ENCODE results near the gene C17orf114.

C17orf114 gene

DNA sequence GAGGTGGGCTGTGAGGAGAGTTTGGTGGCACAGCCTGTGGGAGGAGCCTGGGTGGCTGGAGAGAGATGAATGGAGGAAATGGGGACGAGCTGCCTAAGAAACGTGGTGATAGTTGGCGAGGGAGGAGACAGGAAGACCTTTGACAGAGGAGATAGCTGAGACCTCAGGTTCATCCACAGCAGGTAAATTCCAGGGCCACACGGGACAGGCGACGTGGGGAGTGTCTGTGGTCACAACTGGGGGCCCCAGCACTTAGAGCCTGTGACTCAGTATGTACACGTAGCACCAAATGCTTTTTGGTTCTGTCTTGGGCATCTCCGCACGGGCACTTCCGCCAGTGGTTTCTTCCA is 38.7 kb upstream of the C17orf114 start:
- Histone ChIP-seq H3K9me3 (ENCODE audit: control insufficient read depth in 4 of 4, low read length in 3 of 4) (no peaks in the 10 kb centered on the region), H3K27me3 (ENCODE audit: control insufficient read depth in 4 of 4, insufficient read depth in 4 of 4, low read length in 3 of 4) (no peaks in the 10 kb centered on the region), H3K9ac (ENCODE audit: low read depth in 1 of 2, low read length in 2 of 2) (no peak overlapping the region), H3K4me1 (ENCODE audit: control insufficient read depth in 4 of 4, insufficient read depth in 4 of 4, low read length in 3 of 4) (peaks cover 0 to 14% (median 5%) of the 10 kb centered on the region in 4 donors), H3K36me3 (ENCODE audit: control insufficient read depth in 4 of 4, insufficient read depth in 3 of 4, low read depth in 1 of 4, low read length in 3 of 4) (no peaks in the 10 kb centered on the region), H3K27ac (ENCODE audit: low read depth in 1 of 2, low read length in 2 of 2) (no peak overlapping the region), H3K4me3 (ENCODE audit: low read depth in 1 of 3, low read length in 3 of 3) (no peak overlapping the region)
- TF ChIP-seq FOXA1 (IDR thresholded peaks at IDR 0.05) (no peak), ATF3 (IDR thresholded peaks at IDR 0.05) (no peak), FOXA2 (IDR thresholded peaks at IDR 0.05) (no peak), EGR1 (IDR thresholded peaks at IDR 0.05; ENCODE audit: low read depth in 2 of 2) (no peak), SP1 (IDR thresholded peaks at IDR 0.05) (no peak), HNF4A (conservative IDR thresholded peaks at IDR 0.05) (no peak), CTCF (IDR thresholded peaks at IDR 0.05; ENCODE audit: low read depth, low read length, missing input control) (no peak), JUND (IDR thresholded peaks at IDR 0.05) (no peak), RAD21 (IDR thresholded peaks at IDR 0.05) (no peak), HNF4G (IDR thresholded peaks at IDR 0.05) (no peak), TAF1 (conservative IDR thresholded peaks at IDR 0.05) (no peak), ZBTB33 (IDR thresholded peaks at IDR 0.05) (no peak), GABPA (IDR thresholded peaks at IDR 0.05 in 1 of 2, conservative IDR thresholded peaks at IDR 0.05 in 1 of 2) (no peak), YY1 (IDR thresholded peaks at IDR 0.05) (no peak), NR2F2 (IDR thresholded peaks at IDR 0.05) (no peak), RXRA (IDR thresholded peaks at IDR 0.05) (no peak), MAX (IDR thresholded peaks at IDR 0.05) (no peak)
- TF ChIP-seq, protein P1, sequence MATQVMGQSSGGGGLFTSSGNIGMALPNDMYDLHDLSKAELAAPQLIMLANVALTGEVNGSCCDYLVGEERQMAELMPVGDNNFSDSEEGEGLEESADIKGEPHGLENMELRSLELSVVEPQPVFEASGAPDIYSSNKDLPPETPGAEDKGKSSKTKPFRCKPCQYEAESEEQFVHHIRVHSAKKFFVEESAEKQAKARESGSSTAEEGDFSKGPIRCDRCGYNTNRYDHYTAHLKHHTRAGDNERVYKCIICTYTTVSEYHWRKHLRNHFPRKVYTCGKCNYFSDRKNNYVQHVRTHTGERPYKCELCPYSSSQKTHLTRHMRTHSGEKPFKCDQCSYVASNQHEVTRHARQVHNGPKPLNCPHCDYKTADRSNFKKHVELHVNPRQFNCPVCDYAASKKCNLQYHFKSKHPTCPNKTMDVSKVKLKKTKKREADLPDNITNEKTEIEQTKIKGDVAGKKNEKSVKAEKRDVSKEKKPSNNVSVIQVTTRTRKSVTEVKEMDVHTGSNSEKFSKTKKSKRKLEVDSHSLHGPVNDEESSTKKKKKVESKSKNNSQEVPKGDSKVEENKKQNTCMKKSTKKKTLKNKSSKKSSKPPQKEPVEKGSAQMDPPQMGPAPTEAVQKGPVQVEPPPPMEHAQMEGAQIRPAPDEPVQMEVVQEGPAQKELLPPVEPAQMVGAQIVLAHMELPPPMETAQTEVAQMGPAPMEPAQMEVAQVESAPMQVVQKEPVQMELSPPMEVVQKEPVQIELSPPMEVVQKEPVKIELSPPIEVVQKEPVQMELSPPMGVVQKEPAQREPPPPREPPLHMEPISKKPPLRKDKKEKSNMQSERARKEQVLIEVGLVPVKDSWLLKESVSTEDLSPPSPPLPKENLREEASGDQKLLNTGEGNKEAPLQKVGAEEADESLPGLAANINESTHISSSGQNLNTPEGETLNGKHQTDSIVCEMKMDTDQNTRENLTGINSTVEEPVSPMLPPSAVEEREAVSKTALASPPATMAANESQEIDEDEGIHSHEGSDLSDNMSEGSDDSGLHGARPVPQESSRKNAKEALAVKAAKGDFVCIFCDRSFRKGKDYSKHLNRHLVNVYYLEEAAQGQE (IDR thresholded peaks at IDR 0.05) = no peak
- no peak for DNase-seq (ENCODE audit: low spot score)
- WGBS = 82% methylated on average over 10 of the region's 10 CpGs
